ENCODE results near the gene USP38.
"Not testable (repeated sequence)": the region's sequence is repeated elsewhere in the genome, so short reads cannot be mapped to it uniquely, and the experiment has no call there.

USP38 gene

DNA sequence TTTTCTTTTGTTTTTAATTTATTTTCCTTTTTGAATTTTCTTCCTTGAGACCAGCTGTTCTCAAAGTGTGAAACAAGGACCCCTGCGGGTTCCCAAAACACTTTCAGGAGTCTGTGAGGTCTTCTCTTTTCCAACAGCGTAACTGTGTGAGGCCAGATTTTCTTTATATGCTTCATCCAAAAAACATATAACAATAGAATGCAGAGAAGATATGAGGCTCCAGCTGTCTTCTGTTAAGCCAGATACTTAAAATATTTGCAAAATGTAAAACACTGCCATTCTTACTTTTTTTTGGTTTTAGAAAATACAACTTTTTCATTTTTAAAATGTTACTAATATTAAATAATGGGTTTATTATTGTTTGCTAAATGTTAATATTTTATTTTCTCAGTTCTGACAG lies 27.8 kb downstream of the USP38 start:
- no peaks in the 10 kb centered on the region for H3K9me3 ChIP-seq (replicated peaks; ENCODE audit: low read length)
- H3K9ac ChIP-seq (ENCODE audit: low read depth, low read length), result no peak overlapping the region
- H3K36me3 ChIP-seq (ENCODE audit: insufficient read depth, low read length), result peaks cover 39% of the 10 kb centered on the region
- peaks cover 4% of the 10 kb centered on the region for H3K4me1 ChIP-seq (ENCODE audit: control insufficient read depth, insufficient read depth, low read length)
- no peak overlapping the region for H3K4me2 ChIP-seq (ENCODE audit: low read length)
- no peaks in the 10 kb centered on the region for H3K27me3 ChIP-seq (ENCODE audit: control insufficient read depth, insufficient read depth, low read length)
- no peak overlapping the region for H3K4me3 ChIP-seq (ENCODE audit: low read length)

DNA sequence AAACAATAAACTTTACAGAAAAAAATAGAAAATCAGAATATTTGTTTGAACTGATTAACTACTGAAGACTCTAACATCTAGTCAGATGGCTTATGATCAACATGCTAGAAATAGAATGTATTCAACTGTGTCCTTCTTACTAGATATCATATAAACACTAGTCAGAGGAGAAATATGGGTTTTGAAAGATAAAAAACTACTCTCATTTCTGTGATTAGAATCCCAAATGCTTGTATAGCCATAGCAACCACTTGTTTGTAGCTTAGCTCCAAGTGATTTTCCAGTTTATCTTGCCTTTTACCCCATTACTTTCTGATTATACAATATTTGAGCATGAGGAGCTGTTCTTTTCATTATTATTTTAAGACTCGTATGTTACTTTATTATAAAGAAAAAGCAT lies 31.2 kb downstream of the USP38 start:
- Histone ChIP-seq H3K9ac (ENCODE audit: low read depth, low read length) (no peak overlapping the region), H3K4me2 (ENCODE audit: low read length) (no peak overlapping the region), H3K27me3 (ENCODE audit: control insufficient read depth, insufficient read depth, low read length) (no peaks in the 10 kb centered on the region), H3K36me3 (ENCODE audit: insufficient read depth, low read length) (peaks cover 38% of the 10 kb centered on the region), H3K4me1 (ENCODE audit: control insufficient read depth, insufficient read depth, low read length) (peaks cover 4% of the 10 kb centered on the region), H3K4me3 (ENCODE audit: low read length) (no peak overlapping the region), H3K9me3 (replicated peaks; ENCODE audit: low read length) (no peaks in the 10 kb centered on the region)

DNA sequence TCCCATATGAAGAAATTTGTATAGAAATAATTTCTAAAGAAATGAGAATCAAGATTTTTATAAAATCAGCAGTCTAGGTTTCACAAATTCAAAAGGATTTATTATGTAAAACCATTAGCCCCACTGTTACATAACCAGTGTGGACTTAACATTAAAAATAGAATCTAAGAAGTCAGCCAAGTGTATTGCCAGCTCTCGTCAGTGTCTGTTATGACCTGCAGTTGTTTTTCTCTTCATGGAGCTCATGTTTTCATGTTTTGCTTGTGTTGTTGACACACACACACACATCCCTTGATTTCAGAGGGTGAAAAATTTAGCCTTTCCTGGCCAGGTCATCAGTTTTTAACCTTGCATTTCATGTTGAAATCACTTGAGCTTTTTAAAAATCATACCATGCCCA lies 39.5 kb downstream of the USP38 start:
- no peak overlapping the region for H3K4me2 ChIP-seq (ENCODE audit: low read length)
- H3K36me3 ChIP-seq (ENCODE audit: insufficient read depth, low read length), result peaks cover 17% of the 10 kb centered on the region
- H3K9ac ChIP-seq (ENCODE audit: low read depth, low read length), result no peak overlapping the region
- H3K4me3 ChIP-seq (ENCODE audit: low read length), result no peak overlapping the region
- no peaks in the 10 kb centered on the region for H3K27me3 ChIP-seq (ENCODE audit: control insufficient read depth, insufficient read depth, low read length)
- H3K9me3 ChIP-seq (replicated peaks; ENCODE audit: low read length), result no peaks in the 10 kb centered on the region
- no peaks in the 10 kb centered on the region for H3K4me1 ChIP-seq (ENCODE audit: control insufficient read depth, insufficient read depth, low read length)

DNA sequence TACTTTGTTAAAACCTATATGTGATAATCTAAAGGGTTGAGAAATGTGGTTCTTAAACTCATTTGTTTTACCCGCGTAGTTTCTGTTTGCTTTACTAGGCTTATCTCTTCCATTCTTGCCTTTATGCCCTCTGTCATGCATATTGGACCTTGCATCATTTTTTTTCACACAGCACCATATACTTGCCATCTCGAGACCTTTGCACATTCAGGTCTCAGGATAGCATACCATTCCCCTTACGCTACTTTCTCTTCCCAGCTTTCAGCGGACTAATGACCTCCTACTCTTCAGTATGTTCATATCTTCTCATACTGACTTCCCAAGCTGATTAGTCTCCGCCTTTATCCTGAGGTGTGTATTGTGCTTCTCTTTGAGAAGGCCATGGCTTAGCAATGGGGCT lies 40.5 kb downstream of the USP38 start:
- H3K9me3 ChIP-seq (replicated peaks; ENCODE audit: low read length), result no peaks in the 10 kb centered on the region
- H3K36me3 ChIP-seq (ENCODE audit: insufficient read depth, low read length), result peaks cover 17% of the 10 kb centered on the region
- no peak overlapping the region for H3K4me2 ChIP-seq (ENCODE audit: low read length)
- no peaks in the 10 kb centered on the region for H3K27me3 ChIP-seq (ENCODE audit: control insufficient read depth, insufficient read depth, low read length)
- no peak overlapping the region for H3K4me3 ChIP-seq (ENCODE audit: low read length)
- H3K4me1 ChIP-seq (ENCODE audit: control insufficient read depth, insufficient read depth, low read length), result no peaks in the 10 kb centered on the region
- no peak overlapping the region for H3K9ac ChIP-seq (ENCODE audit: low read depth, low read length)

DNA sequence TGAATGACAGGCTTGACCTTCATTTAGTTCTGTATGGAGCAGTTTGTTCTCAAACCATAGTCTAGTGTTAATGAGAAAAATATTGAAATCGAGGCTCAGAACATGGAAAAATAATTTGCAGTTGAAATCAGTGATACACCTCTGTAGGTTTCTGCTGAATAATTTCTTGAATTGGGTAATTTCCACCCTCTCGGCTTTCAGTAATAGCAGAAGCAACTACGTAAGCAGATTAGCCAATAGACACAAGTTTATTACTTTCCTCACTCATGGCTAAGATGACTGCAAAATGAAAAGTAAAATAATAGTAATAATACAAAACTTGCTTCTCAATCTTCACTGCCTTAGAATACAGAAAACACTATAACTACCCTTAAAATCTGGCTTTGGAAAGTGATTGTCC lies 46.0 kb downstream of the USP38 start:
- Histone ChIP-seq H3K4me3 (ENCODE audit: low read length) (no peak overlapping the region), H3K4me2 (ENCODE audit: low read length) (no peak overlapping the region), H3K4me1 (ENCODE audit: control insufficient read depth, insufficient read depth, low read length) (no peaks in the 10 kb centered on the region), H3K9ac (ENCODE audit: low read depth, low read length) (no peak overlapping the region), H3K9me3 (replicated peaks; ENCODE audit: low read length) (no peaks in the 10 kb centered on the region), H3K36me3 (ENCODE audit: insufficient read depth, low read length) (no peaks in the 10 kb centered on the region), H3K27me3 (ENCODE audit: control insufficient read depth, insufficient read depth, low read length) (no peaks in the 10 kb centered on the region)

DNA sequence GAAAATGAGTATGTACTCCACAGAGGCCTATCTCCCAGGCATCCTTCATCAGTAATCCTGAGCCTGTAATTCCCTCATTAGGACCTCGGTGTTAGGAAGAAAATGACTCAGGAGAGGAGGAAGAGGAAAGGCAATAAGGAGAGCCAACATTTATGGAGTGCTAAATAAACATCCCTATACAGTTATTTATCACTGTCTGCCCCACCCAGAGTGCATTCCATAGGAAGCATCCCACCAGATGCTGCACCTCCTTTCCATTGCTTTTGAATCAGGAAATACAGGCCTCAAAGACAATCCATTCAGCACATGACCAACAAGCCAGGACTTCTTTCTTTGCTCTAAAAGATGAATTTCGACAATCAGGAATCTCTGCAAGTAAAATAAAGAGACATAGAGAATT lies 47.6 kb downstream of the USP38 start:
- no peak overlapping the region for H3K9ac ChIP-seq (ENCODE audit: low read depth, low read length)
- H3K4me1 ChIP-seq (ENCODE audit: control insufficient read depth, insufficient read depth, low read length), result no peaks in the 10 kb centered on the region
- H3K36me3 ChIP-seq (ENCODE audit: insufficient read depth, low read length), result no peaks in the 10 kb centered on the region
- H3K4me2 ChIP-seq (ENCODE audit: low read length), result no peak overlapping the region
- no peaks in the 10 kb centered on the region for H3K27me3 ChIP-seq (ENCODE audit: control insufficient read depth, insufficient read depth, low read length)
- no peaks in the 10 kb centered on the region for H3K9me3 ChIP-seq (replicated peaks; ENCODE audit: low read length)
- H3K4me3 ChIP-seq (ENCODE audit: low read length), result no peak overlapping the region

DNA sequence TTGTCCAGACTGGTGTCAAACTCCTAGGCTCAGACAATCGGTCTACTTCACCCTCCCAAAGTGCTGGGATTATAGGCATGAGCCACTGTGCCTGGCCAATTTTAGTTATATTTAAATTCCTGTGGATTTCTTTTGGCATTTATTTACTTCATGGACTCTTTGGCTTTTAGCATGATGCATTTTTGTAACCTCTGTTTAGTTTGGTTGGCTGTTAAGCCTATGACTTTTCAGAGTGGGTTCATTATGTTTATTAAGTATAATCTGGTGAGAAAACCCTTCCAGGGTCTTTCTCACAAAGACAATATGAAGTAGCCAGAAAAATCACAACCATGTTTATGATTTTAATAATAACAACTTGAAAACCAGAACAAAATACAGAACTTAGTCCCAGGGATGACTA lies 49.4 kb downstream of the USP38 start:
- no peak overlapping the region for H3K4me3 ChIP-seq (ENCODE audit: low read length)
- H3K36me3 ChIP-seq (ENCODE audit: insufficient read depth, low read length), result no peaks in the 10 kb centered on the region
- no peaks in the 10 kb centered on the region for H3K27me3 ChIP-seq (ENCODE audit: control insufficient read depth, insufficient read depth, low read length)
- no peak overlapping the region for H3K9ac ChIP-seq (ENCODE audit: low read depth, low read length)
- H3K9me3 ChIP-seq (replicated peaks; ENCODE audit: low read length), result no peaks in the 10 kb centered on the region
- no peak overlapping the region for H3K4me2 ChIP-seq (ENCODE audit: low read length)
- no peaks in the 10 kb centered on the region for H3K4me1 ChIP-seq (ENCODE audit: control insufficient read depth, insufficient read depth, low read length)

DNA sequence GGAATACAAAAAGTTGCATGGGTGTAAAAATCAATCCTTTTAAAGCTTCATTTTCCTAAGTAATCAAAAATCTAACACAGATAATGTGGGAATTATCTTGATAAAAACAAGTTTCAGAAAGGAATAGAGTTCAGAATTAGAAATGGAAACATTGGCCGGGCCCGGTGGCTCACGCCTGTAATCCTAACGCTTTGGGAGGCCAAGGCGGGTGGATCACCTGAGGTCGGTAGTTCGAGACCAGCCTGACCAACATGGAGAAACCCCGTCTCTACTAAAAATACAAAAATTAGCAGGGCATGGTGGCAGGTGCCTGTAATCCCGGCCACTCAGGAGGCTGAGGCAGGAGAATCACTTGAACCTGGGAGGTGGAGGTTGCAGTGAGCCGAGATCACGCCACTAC lies 52.5 kb downstream of the USP38 start:
- H3K36me3 ChIP-seq (ENCODE audit: insufficient read depth, low read length); H3K4me2 ChIP-seq (ENCODE audit: low read length); H3K4me1 ChIP-seq (ENCODE audit: control insufficient read depth, insufficient read depth, low read length); H3K27me3 ChIP-seq (ENCODE audit: control insufficient read depth, insufficient read depth, low read length); H3K9me3 ChIP-seq (replicated peaks; ENCODE audit: low read length); H3K4me3 ChIP-seq (ENCODE audit: low read length); H3K9ac ChIP-seq (ENCODE audit: low read depth, low read length): not testable (repeated sequence)

DNA sequence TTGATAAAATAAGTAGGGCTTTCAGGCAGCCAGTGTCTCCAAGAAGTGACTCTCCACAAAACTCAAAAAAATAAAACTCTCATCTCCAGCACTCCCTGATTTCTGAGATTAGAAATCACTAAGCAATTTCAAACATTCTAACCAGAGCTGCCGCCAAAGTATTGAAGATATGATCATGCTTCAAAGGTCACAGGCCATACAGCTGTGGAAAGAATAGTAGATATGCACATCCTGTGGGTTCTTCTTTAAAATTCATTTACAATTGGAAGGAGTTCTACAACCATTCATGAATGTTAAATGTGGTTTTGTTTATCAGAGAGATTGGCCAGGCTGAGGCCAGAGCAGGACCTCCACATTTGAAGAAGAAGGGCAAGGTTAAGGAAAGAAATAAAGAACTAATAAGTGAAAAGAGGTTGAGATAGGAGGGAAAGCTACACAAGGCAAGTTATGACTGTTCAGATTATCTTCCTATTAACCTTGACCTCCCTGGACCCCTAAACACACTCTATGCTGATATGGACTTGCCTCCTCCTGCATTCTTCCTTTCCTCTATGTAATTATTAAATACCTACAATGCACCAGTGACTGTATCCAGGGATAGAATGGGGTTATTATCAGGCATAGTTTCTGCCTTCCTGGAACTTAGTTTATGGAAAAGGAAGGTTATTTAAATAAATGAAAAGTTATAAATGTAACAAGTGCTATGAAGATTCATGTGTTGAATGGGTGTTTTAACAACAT lies 56.4 kb downstream of the USP38 start:
- H3K4me3 ChIP-seq (ENCODE audit: low read length), result no peak overlapping the region
- H3K9ac ChIP-seq (ENCODE audit: low read depth, low read length), result no peak overlapping the region
- no peak overlapping the region for H3K4me2 ChIP-seq (ENCODE audit: low read length)
- H3K4me1 ChIP-seq (ENCODE audit: control insufficient read depth, insufficient read depth, low read length), result no peaks in the 10 kb centered on the region
- no peaks in the 10 kb centered on the region for H3K36me3 ChIP-seq (ENCODE audit: insufficient read depth, low read length)
- no peaks in the 10 kb centered on the region for H3K9me3 ChIP-seq (replicated peaks; ENCODE audit: low read length)
- no peaks in the 10 kb centered on the region for H3K27me3 ChIP-seq (ENCODE audit: control insufficient read depth, insufficient read depth, low read length)

DNA sequence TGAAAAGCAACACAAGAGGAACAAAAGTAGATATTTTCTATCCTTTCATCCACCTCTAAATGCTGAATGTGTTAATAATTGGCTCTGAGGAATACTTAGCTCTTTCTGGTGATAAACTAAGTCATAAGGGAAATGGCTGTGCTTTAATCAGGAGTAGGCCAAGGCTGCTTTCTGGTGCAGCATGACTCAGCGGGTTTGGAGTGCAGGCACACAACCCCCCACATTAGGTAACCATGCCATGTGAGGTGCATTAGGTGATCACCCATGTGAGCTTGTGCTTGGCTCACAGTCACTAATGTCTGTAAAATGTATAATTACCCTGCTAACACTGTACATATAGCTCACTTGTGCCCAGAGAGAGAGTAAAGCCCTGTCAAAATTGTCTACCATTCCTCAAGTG lies 57.2 kb downstream of the USP38 start:
- H3K27me3 ChIP-seq (ENCODE audit: control insufficient read depth, insufficient read depth, low read length), result no peaks in the 10 kb centered on the region
- H3K4me1 ChIP-seq (ENCODE audit: control insufficient read depth, insufficient read depth, low read length), result no peaks in the 10 kb centered on the region
- H3K4me3 ChIP-seq (ENCODE audit: low read length), result no peak overlapping the region
- H3K9me3 ChIP-seq (replicated peaks; ENCODE audit: low read length), result no peaks in the 10 kb centered on the region
- H3K36me3 ChIP-seq (ENCODE audit: insufficient read depth, low read length), result no peaks in the 10 kb centered on the region
- no peak overlapping the region for H3K9ac ChIP-seq (ENCODE audit: low read depth, low read length)
- H3K4me2 ChIP-seq (ENCODE audit: low read length), result no peak overlapping the region

DNA sequence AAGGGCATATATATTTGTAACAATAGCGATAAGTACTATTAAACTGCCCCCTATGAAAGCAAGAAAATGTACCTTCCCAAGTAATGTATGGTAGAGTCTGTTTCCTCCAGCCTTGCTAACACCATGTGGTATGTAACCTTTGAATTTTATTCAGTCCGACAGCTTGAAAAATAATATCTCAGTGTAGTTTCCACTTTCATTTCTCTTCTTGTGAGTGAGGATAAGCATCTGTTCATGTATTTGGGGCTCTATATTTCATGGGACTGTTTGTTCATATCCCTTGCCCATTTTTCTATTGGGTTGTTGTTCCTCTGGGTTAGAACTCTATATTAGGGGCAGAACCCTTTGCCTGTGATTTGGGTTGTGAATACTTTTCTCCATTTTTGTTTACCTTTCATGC lies 58.3 kb downstream of the USP38 start:
- H3K36me3 ChIP-seq (ENCODE audit: insufficient read depth, low read length), result no peaks in the 10 kb centered on the region
- no peak overlapping the region for H3K4me2 ChIP-seq (ENCODE audit: low read length)
- H3K4me1 ChIP-seq (ENCODE audit: control insufficient read depth, insufficient read depth, low read length), result no peaks in the 10 kb centered on the region
- H3K4me3 ChIP-seq (ENCODE audit: low read length), result no peak overlapping the region
- H3K9ac ChIP-seq (ENCODE audit: low read depth, low read length), result no peak overlapping the region
- no peaks in the 10 kb centered on the region for H3K27me3 ChIP-seq (ENCODE audit: control insufficient read depth, insufficient read depth, low read length)
- H3K9me3 ChIP-seq (replicated peaks; ENCODE audit: low read length), result no peaks in the 10 kb centered on the region

DNA sequence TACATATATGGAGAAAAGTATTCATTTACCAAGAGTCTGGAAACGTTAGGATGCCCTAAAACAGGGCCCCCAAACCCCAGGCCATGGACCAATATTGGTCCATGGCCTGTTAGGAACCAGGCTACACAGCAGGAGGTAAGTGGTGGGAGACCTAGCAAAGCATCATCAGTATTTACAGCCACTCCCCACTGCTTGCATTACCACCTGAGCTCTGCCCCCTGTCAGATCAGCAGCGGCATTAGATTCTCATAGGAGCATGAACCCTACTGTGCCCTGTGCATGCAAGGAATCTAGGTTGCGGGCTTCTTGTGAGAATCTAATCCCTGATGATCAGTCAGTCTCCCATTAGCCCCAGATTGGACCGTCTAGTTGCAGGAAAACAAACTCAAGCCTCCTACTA lies 62.3 kb downstream of the USP38 start:
- Histone ChIP-seq H3K4me1 (ENCODE audit: control insufficient read depth, insufficient read depth, low read length) (peaks cover 8% of the 10 kb centered on the region), H3K4me2 (ENCODE audit: low read length) (no peak overlapping the region), H3K36me3 (ENCODE audit: insufficient read depth, low read length) (no peaks in the 10 kb centered on the region), H3K9me3 (replicated peaks; ENCODE audit: low read length) (no peaks in the 10 kb centered on the region), H3K9ac (ENCODE audit: low read depth, low read length) (no peak overlapping the region), H3K4me3 (ENCODE audit: low read length) (no peak overlapping the region), H3K27me3 (ENCODE audit: control insufficient read depth, insufficient read depth, low read length) (no peaks in the 10 kb centered on the region)
